Activated naive CD8-positive, alpha-beta T cell treated with anti-CD3 and anti-CD28 coated beads, Interleukin-2, amount 50 U/mL, for 24 hours (primary cell): ENCODE measurements around the gene ARHGEF12.

ENCODE experiments used
- ATAC-seq: fragments of 150-1000 bp; cut with Tn5 transposase; one replicate; pipeline ENCODE4 v1.10.0; 2021
- DNase-seq: peaks from one replicate; pipeline ENCODE4 v3.0.0; 2021
- H3K27ac Mint-ChIP-seq: one replicate; pipeline ENCODE4 v1.8.0; 2021; ENCODE audit warnings: mild to moderate bottlenecking, mixed read lengths
- H3K27me3 Mint-ChIP-seq: one replicate; pipeline ENCODE4 v1.8.0; 2021; ENCODE audit warnings: mixed read lengths
- H3K36me3 Mint-ChIP-seq: one replicate; pipeline ENCODE4 v1.8.0; 2021; ENCODE audit warnings: low read depth, mixed read lengths
- H3K4me1 Mint-ChIP-seq: one replicate; pipeline ENCODE4 v1.8.0; 2021; ENCODE audit warnings: mixed read lengths
- H3K4me3 Mint-ChIP-seq: one replicate; pipeline ENCODE4 v1.8.0; 2021; ENCODE audit warnings: mild to moderate bottlenecking, moderate library complexity, mixed read lengths
- H3K9me3 Mint-ChIP-seq: one replicate; pipeline ENCODE4 v1.8.0; 2021; ENCODE audit warnings: mixed read lengths

The ARHGEF12 gene

DNA sequence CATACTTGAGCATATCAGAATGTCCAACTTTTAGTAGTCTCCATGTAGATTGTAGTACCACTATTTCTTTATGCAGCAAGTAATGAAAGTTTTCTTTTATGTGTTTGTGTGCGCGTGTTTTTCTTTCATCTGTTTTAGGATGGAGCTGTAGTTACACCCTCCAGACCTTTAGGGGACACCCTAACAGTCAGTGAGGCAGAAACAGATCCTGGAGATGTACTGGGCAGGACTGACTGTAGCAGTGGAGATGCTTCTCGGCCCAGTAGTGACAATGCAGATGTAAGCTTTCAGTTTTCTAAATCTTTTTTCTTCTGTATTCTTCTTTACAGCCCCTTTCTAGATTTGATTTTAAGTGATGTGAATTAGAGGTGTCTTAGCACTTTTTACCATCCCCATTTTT, 95.4 kb downstream of the ARHGEF12 start:
- Mint-ChIP-seq H3K27ac (peak overlapping the region; percentile 86), H3K36me3 (peaks cover 5% of the 10 kb centered on the region), H3K4me3 (peak overlapping the region; percentile 28), H3K9me3 (no peaks in the 10 kb centered on the region), H3K4me1 (peaks cover 18% of the 10 kb centered on the region), H3K27me3 (no peaks in the 10 kb centered on the region)
- ATAC-seq, result peak; percentile 81
- peak; percentile 8 for DNase-seq

DNA sequence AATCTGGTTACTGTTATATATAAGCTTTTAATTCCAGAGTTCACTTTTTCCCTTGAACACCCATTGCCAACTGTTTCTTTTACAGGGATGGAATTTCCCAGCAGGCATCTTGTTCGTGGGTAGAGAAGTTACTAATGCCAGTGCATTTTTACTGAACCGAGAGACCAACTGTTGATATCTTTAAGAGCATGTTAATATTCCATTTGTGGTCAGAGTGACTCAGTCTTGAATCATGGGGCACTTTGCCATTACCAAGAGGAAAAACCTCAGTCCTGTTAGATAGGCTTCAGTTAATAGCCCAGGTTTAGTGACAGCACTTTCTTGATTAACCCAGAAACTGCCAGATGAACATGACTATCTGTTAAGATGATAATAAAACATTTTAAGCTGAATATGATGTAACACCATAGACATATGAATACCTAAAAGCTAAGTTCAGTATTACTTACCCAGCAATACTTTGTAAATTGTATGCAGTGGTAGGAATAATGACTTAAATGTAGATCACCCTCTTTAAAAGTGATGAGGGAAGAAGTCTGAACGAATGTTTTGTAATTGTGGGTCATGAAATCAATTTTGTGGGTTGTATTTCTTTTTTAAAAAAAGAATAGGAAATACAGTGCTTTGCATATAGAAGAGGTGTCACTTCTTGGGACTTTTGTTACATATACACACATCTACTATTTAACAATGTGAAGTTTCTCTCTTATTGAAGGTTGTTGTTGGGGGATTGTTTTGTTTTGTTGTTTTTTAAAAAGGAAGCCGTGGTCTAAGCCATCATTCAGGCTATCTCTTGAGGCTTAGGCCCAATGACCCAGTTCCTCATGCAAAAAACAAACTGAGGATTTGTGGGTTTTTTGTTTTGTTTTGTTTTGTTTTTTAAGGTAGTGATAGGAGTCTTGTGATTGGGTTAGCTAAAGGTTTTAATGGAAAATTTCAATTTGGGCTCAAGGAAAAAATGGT, 96.1 kb downstream of the ARHGEF12 start:
- Mint-ChIP-seq H3K27ac (peak overlapping the region; percentile 86), H3K4me3 (peak overlapping the region; percentile 28), H3K36me3 (peaks cover 5% of the 10 kb centered on the region), H3K4me1 (peaks cover 18% of the 10 kb centered on the region), H3K27me3 (no peaks in the 10 kb centered on the region), H3K9me3 (no peaks in the 10 kb centered on the region)
- DNase-seq (peak; percentile 20), ATAC-seq (peak; percentile 98)

DNA sequence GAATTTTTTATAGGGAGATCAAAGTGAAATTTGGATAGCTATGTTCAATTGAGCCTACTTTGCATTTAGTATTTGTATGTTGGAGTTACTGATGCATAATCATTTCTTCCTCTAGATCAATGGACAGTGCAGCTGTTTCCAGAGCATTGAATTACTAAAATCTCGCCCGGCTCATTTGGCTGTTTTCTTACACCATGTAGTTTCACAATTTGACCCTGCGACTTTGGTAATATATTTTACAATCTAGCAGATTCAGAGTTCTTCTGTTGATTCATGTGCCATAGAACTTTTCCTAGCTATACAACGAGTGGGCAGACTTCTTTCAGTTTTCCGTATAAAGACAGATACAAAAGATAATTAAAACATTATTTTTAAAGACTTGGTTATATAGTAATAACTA, 105.4 kb downstream of the ARHGEF12 start:
- DNase-seq (no peak), ATAC-seq (no peak)
- Mint-ChIP-seq H3K27me3 (no peaks in the 10 kb centered on the region), H3K27ac (no peak overlapping the region), H3K4me3 (no peak overlapping the region), H3K4me1 (no peaks in the 10 kb centered on the region), H3K9me3 (no peaks in the 10 kb centered on the region), H3K36me3 (peaks cover 14% of the 10 kb centered on the region)

DNA sequence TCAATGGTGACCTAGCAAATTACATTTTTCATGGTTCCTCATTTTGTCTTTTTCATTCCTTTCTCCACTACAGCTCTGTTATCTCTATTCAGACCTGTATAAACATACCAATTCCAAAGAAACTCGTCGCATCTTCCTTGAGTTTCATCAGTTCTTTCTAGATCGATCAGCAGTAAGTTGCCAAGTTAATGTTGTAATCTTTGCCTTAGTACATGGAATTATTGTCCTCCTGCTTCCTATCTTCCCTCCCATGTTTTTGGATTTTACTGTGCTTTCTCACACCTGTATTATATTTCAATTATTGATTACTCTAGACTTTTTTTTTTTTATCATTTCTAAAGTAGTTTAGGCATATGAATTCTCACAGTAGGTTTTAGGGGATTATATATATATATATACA, 105.8 kb downstream of the ARHGEF12 start:
- H3K36me3 Mint-ChIP-seq, result peaks cover 19% of the 10 kb centered on the region
- DNase-seq (no peak), ATAC-seq (no peak)
- H3K27ac Mint-ChIP-seq, result no peak overlapping the region
- H3K4me1 Mint-ChIP-seq, result no peaks in the 10 kb centered on the region
- H3K4me3 Mint-ChIP-seq, result no peak overlapping the region
- H3K27me3 Mint-ChIP-seq, result no peaks in the 10 kb centered on the region
- no peaks in the 10 kb centered on the region for H3K9me3 Mint-ChIP-seq

DNA sequence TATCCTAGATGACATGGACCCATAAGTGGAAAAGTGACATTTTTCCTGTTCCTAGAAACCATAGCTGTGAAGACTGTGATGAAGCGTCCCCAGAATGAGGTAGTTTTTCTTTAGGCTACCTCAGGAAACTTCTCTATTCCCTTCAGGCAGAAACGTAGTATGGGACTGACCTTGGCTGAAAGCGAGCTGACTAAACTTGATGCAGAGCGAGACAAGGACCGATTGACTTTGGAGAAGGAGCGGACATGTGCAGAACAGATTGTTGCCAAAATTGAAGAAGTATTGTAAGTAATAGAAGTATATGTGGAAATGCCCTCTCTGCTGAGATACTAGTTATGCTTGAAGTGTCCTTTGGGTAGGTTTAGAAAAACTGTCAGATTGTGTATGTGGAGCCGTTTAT, 110.6 kb downstream of the ARHGEF12 start:
- H3K9me3 Mint-ChIP-seq, result no peaks in the 10 kb centered on the region
- H3K36me3 Mint-ChIP-seq, result peaks cover 45% of the 10 kb centered on the region
- DNase-seq, result no peak
- ATAC-seq, result no peak
- H3K4me1 Mint-ChIP-seq, result no peaks in the 10 kb centered on the region
- no peak overlapping the region for H3K4me3 Mint-ChIP-seq
- no peaks in the 10 kb centered on the region for H3K27me3 Mint-ChIP-seq
- no peak overlapping the region for H3K27ac Mint-ChIP-seq

DNA sequence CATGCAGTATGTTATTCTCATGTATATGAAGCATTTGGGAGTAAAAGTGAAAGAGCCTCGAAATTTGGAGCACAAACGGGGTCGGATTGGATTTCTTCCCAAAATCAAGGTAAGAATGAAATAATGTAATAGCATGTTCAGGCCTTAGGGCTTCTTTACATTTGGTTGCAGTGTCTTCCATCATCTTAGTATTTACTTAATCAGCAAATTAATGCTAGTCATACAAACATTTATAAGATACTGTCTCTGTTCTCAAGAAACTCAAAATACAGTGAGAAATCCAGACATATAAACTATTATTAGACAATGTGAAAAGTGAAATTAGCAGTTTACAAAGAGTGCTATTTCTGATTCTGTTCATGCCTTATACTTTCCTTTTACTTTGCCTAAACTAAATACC, 112.0 kb downstream of the ARHGEF12 start:
- H3K27ac Mint-ChIP-seq, result no peak overlapping the region
- H3K4me3 Mint-ChIP-seq, result no peak overlapping the region
- no peaks in the 10 kb centered on the region for H3K4me1 Mint-ChIP-seq
- H3K9me3 Mint-ChIP-seq, result no peaks in the 10 kb centered on the region
- H3K36me3 Mint-ChIP-seq, result peaks cover 48% of the 10 kb centered on the region
- DNase-seq (no peak), ATAC-seq (no peak)
- no peaks in the 10 kb centered on the region for H3K27me3 Mint-ChIP-seq

DNA sequence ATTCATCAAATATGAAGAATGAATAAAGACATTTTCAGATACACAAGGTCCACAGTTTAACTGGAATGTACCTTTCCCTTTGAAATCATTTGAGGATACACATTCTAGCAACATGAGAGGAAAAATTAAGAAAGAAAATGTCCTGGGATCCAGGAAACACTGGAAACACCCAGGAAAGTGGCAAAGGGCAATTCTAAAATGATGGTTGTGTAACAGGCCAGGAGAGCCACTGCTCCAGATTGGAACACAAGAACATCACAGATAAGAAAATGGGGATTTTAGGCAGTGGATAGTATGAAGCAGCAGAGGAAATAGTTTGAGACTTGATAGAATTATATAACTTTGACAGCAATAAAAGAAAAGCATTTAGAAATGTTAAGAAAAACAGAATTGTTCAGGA, 119.3 kb downstream of the ARHGEF12 start:
- Mint-ChIP-seq H3K9me3 (no peaks in the 10 kb centered on the region), H3K4me3 (no peak overlapping the region), H3K36me3 (peaks cover 32% of the 10 kb centered on the region), H3K27me3 (no peaks in the 10 kb centered on the region), H3K27ac (no peak overlapping the region), H3K4me1 (no peaks in the 10 kb centered on the region)
- DNase-seq (no peak), ATAC-seq (no peak)

DNA sequence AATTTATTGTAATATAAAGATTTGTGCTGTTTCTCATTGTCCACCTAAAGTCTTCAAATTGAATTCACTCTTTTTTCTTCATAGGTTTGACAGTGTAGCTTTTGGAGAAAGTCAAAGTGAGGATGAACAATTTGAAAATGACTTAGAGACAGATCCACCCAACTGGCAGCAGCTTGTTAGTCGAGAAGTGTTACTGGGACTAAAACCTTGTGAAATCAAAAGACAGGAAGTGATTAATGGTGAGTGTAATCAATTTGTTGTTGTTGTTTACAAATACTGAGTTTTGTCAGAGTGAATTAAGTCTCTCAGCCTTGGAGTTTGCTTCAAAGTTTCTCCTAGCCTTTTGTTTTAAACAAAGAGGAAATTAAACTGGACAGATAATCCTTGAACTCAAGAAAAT, 121.8 kb downstream of the ARHGEF12 start:
- H3K27ac Mint-ChIP-seq, result no peak overlapping the region
- no peaks in the 10 kb centered on the region for H3K4me1 Mint-ChIP-seq
- no peak overlapping the region for H3K4me3 Mint-ChIP-seq
- DNase-seq (no peak), ATAC-seq (no peak)
- no peaks in the 10 kb centered on the region for H3K9me3 Mint-ChIP-seq
- H3K27me3 Mint-ChIP-seq, result no peaks in the 10 kb centered on the region
- peaks cover 40% of the 10 kb centered on the region for H3K36me3 Mint-ChIP-seq

DNA sequence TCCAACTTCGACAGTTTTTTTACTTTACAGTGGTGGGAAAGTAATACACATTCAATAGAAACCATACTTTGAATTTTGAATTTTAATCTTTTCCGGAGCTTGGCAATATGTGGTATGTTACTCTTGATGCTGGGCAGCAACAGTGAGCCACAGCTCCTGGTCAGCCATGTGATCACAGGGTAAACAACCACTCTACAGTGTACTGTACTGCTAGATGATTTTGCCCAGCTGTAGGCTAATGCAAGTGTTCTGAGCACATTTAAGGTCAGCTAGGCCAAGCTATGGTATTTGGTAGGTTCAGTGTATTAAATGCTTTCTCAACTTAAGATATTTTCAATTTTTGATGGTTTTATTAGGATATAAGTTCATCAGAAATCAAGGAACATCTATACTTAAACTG, 126.6 kb downstream of the ARHGEF12 start:
- no peaks in the 10 kb centered on the region for H3K9me3 Mint-ChIP-seq
- H3K36me3 Mint-ChIP-seq, result peaks cover 52% of the 10 kb centered on the region
- H3K27me3 Mint-ChIP-seq, result no peaks in the 10 kb centered on the region
- H3K4me1 Mint-ChIP-seq, result no peaks in the 10 kb centered on the region
- DNase-seq, result no peak
- H3K27ac Mint-ChIP-seq, result no peak overlapping the region
- ATAC-seq, result no peak
- no peak overlapping the region for H3K4me3 Mint-ChIP-seq

DNA sequence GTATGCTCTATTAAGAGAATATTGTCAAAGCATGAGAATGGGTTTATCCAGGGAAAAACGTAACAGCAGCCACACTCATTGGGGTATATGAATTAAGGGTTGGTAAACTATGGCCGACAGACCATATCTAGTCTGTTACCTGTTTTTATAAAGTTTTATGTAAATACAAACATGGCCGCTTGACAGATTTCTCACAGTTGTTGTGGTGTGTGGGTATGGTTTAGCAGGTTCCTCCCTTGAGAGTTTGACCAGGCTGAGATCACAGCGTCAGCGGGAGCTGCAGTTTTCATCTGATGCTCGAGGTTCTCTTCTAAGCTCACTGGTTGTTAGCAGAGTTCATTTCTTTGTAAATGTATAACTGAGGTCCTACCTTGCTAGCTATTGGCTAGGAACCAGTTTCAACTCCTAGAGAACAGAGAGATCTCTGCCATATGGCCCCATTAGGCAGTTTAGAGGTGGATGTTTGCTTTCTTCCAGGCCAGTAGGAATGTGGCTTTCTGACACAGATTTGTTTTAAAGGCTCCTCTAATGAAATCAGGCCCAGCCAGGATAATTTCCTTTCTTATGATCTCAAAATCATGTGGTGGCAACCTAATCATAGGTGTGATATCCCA, 129.8 kb downstream of the ARHGEF12 start:
- DNase-seq (no peak), ATAC-seq (no peak)
- no peak overlapping the region for H3K27ac Mint-ChIP-seq
- no peaks in the 10 kb centered on the region for H3K9me3 Mint-ChIP-seq
- H3K4me3 Mint-ChIP-seq, result no peak overlapping the region
- H3K36me3 Mint-ChIP-seq, result peaks cover 44% of the 10 kb centered on the region
- H3K4me1 Mint-ChIP-seq, result no peaks in the 10 kb centered on the region
- H3K27me3 Mint-ChIP-seq, result no peaks in the 10 kb centered on the region

DNA sequence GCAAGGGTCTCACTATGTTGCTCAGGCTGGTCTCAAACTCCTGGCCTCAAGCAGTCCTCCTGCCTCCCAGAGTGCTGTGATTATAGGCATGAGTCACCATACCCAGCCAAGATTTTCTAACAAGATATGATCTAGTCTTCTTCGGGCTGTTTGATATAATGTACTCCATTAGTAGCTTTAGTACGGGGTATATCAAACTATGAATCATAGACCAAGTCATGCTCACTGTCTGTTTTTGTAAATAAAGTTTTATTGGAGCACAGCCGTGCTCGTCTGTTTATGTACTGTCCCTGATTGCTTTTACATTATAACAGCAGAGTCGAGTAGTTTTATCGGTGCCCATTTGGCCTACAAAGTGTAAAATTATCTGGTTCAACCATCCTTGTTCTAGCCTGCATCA, 131.4 kb downstream of the ARHGEF12 start:
- Mint-ChIP-seq H3K27me3 (no peaks in the 10 kb centered on the region), H3K9me3 (no peaks in the 10 kb centered on the region), H3K36me3 (peaks cover 31% of the 10 kb centered on the region), H3K4me3 (no peak overlapping the region), H3K27ac (no peak overlapping the region), H3K4me1 (no peaks in the 10 kb centered on the region)
- DNase-seq (no peak), ATAC-seq (no peak)

DNA sequence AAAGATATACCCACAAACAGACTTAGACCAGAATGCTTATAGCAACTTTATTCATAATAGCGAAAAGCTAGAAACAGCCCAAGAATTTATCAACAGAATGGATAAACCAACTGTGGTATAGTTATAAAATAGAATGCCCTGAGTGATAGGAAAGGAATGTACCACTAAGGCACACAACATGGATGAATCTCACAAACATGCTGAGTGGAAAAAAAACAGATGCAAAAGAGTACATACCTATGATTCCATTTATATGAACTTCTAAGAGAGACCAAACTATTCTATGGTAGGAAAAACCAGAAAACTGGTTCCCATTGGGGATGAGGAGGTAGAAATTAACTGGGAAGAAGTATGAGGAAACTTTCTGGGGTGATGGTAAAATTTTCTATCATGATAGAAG, 134.9 kb downstream of the ARHGEF12 start:
- DNase-seq (no peak), ATAC-seq (no peak)
- Mint-ChIP-seq H3K4me3 (no peak overlapping the region), H3K9me3 (no peaks in the 10 kb centered on the region), H3K36me3 (peaks cover 24% of the 10 kb centered on the region), H3K4me1 (no peaks in the 10 kb centered on the region), H3K27ac (no peak overlapping the region), H3K27me3 (no peaks in the 10 kb centered on the region)

DNA sequence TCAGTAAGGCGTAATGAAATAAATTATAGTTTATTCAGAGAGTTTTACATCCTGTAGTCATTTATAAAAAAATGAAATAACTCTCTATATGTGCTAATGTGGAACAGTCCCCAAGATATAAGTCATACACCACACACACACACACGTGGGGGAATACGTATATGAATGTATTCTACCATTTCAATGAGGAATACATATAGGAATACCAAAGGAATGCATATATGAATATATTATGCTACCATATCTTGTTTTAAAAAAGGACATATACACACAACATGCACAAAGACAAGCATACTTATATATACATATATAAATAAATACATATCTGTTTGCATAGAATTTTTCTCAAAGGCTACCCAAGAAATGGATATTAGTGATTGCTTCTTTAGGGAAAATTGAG, 135.8 kb downstream of the ARHGEF12 start:
- Mint-ChIP-seq H3K4me3 (no peak overlapping the region), H3K27ac (no peak overlapping the region), H3K4me1 (no peaks in the 10 kb centered on the region), H3K36me3 (peaks cover 28% of the 10 kb centered on the region), H3K27me3 (no peaks in the 10 kb centered on the region), H3K9me3 (no peaks in the 10 kb centered on the region)
- ATAC-seq, result no peak
- DNase-seq, result no peak

DNA sequence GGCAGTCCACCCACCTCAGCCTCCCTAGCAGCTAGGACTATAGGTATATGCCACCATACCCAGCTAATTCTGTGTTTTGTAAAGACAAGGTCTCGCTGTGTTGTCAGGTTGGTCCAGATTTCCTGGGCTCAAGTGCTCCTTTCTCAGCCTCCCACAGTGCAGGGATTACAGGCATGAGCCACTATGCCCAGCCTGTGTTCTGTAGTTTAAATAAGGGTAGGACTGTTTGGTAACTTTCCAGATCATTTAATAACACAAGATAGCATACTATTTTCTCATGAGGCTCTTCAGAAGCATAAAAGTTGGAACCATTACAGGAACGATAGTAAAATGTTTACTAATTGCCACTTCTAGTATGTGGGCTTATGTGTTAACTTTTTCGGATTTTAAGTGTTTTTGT, 137.3 kb downstream of the ARHGEF12 start:
- Mint-ChIP-seq H3K36me3 (peaks cover 23% of the 10 kb centered on the region), H3K27me3 (no peaks in the 10 kb centered on the region), H3K4me3 (no peak overlapping the region), H3K4me1 (no peaks in the 10 kb centered on the region), H3K9me3 (no peaks in the 10 kb centered on the region), H3K27ac (no peak overlapping the region)
- DNase-seq (no peak), ATAC-seq (no peak)

DNA sequence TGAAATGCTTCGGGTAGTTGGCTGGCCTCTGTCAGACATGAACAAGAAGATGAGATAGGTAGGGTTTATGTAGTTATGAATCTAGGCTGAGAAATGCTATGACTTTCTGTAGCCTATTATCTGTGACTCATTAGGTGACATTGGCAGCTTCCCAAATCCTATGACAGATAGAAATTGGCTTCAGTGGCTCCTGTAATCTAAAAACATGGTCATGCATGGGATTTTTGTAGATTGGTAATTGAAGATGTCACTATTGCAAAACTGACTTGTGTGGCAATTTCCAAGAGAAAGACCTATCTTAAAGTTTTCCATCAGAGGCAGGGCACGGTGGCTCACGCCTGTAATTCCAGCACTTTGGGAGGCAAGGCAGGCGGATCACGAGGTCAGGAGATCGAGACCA, 145.9 kb downstream of the ARHGEF12 start:
- no peaks in the 10 kb centered on the region for H3K4me1 Mint-ChIP-seq
- peaks cover 26% of the 10 kb centered on the region for H3K36me3 Mint-ChIP-seq
- DNase-seq (no peak), ATAC-seq (no peak)
- no peak overlapping the region for H3K4me3 Mint-ChIP-seq
- no peaks in the 10 kb centered on the region for H3K27me3 Mint-ChIP-seq
- no peak overlapping the region for H3K27ac Mint-ChIP-seq
- no peaks in the 10 kb centered on the region for H3K9me3 Mint-ChIP-seq
